Measurements from ENCODE around the gene VOPP1. TPM values are rescaled to one million over a fixed set of nuclear protein-coding genes. Genes with fewer than 3 reads are reported as not detected.

VOPP1 gene
- total and polyA plus RNA-seq, 11 donors, result 9.9 to 58.0 (median 22.9) TPM

DNA sequence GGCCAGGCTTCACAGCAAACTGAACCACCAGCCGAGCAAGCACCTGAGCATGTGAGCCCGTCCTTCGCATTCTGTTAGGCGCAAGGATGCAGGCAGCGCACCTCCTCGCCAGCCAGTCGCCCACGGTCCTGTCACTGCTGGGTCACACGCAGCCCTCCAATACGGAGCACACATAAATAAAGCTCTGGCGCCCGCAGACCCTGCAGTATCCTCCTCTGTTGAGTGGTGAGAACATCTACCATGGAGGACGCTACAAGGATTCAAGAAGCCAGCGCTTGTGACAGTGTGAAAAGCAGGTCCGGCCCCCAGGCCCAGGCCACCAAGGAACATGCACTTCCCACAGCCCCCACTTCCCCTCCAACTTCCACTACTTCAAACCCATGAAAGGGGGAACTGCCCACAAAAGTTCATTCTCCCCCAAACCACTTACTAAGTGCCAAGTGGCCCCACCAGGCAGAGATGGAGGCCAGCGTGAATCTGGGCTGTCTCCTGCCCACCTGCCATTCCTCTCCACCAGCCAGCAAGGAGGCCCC, 34.8 kb downstream of the VOPP1 start:
- TF ChIP-seq, protein P1, sequence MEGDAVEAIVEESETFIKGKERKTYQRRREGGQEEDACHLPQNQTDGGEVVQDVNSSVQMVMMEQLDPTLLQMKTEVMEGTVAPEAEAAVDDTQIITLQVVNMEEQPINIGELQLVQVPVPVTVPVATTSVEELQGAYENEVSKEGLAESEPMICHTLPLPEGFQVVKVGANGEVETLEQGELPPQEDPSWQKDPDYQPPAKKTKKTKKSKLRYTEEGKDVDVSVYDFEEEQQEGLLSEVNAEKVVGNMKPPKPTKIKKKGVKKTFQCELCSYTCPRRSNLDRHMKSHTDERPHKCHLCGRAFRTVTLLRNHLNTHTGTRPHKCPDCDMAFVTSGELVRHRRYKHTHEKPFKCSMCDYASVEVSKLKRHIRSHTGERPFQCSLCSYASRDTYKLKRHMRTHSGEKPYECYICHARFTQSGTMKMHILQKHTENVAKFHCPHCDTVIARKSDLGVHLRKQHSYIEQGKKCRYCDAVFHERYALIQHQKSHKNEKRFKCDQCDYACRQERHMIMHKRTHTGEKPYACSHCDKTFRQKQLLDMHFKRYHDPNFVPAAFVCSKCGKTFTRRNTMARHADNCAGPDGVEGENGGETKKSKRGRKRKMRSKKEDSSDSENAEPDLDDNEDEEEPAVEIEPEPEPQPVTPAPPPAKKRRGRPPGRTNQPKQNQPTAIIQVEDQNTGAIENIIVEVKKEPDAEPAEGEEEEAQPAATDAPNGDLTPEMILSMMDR (IDR thresholded peaks at IDR 0.05), result no peak
- TF ChIP-seq POLR2A (IDR thresholded peaks at IDR 0.05), result no peak
- no peaks in the 10 kb centered on the region for H3K36me3 ChIP-seq
- no peaks in the 10 kb centered on the region for H3K27me3 ChIP-seq
- peak overlapping the region in 1 of 12 donors; percentile 88 for H3K27ac ChIP-seq
- WGBS, 4 donors, result 95 to 97% (median 95%) methylated on average over 16 of the region's 16 CpGs
- intact Hi-C loops (cut with DNase I), result no loop called here
- no peaks in the 10 kb centered on the region for H3K9me3 ChIP-seq
- no peak overlapping the region for H3K4me3 ChIP-seq
- ATAC-seq (no peak), DNase-seq (no peak)
- H3K4me1 ChIP-seq, result peaks cover 0 to 69% (median 36%) of the 10 kb centered on the region in 12 donors

DNA sequence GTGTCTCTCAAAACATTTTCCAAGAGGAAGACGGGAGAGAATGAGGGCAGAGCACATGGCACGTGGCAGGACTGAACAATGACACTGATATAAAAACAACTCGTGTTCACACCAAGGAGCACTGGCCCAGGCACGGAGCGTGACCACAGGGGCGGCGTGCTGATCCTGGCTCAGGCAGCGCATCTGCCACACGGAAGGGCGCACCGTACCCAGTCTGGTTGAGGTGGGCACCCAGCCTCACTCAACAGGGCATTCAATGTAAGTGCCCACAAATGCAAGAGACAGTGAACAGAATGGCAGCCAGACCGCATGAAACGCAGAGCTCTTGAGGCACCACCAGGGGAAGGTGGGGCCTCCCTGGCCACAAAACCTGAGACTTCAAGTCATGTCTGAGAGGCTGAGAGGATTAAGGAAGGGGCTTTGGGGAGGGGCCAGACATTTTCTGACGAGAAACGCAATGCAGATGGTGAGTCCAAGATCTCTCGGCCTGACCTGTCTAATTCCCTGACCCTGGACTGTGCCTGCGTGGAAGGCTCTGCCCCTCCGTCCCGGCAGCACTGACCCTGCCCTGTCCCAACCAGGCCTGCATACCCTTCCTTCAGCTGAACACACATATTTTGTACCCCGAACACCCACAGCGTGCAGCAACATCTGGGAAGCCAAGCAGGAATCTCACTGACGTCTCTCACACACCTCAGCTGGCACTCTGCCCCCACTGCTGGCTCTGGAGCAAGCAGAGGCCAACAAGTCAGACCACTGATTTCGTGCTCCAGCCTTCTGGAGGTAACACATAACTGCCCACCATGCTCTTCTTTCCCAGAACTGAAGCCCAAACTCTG, 35.5 kb downstream of the VOPP1 start:
- H3K27me3 ChIP-seq, result no peaks in the 10 kb centered on the region
- intact Hi-C loops (cut with DNase I), result no loop called here
- peaks cover 0 to 74% (median 38%) of the 10 kb centered on the region in 12 donors for H3K4me1 ChIP-seq
- TF ChIP-seq POLR2A (IDR thresholded peaks at IDR 0.05), result no peak
- TF ChIP-seq, protein P1 (IDR thresholded peaks at IDR 0.05), result no peak
- DNase-seq, result no peak
- WGBS, 4 donors, result 85 to 93% (median 92%) methylated on average over 21 to 23 of the region's 23 CpGs
- H3K36me3 ChIP-seq, result no peaks in the 10 kb centered on the region
- peak overlapping the region in 1 of 12 donors; percentile 88 for H3K27ac ChIP-seq
- no peaks in the 10 kb centered on the region for H3K9me3 ChIP-seq
- no peak for ATAC-seq
- peak overlapping the region in 1 of 12 donors; percentile 5 for H3K4me3 ChIP-seq

DNA sequence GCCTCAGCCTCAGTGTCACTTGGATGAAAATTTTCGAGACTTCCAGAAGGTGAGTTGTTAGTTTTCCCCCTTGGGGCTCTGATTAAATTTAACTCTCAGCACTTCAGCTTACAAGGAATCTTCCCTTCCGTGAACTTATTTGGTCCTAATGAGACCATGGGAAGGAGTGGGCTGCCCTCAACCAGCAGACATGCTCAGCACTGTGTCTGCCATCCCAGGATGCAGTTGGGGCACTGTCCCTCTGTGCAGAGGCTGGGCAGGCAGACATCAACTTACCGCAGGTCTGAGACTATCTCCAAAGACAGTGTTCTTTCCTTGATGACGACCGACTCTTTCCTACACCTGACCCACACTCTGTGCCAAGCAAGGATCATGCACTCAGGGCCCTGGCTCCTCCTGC, 36.7 kb downstream of the VOPP1 start:
- peaks cover 0 to 79% (median 38%) of the 10 kb centered on the region in 12 donors for H3K4me1 ChIP-seq
- no peak for TF ChIP-seq POLR2A (IDR thresholded peaks at IDR 0.05)
- TF ChIP-seq, protein P1 (IDR thresholded peaks at IDR 0.05), result no peak
- intact Hi-C loops (cut with DNase I), result no loop called here
- peak overlapping the region in 1 of 12 donors; percentile 88 for H3K27ac ChIP-seq
- WGBS, 4 donors, result 74 to 90% (median 88%) methylated on average over 5 of the region's 5 CpGs
- ATAC-seq, result no peak
- no peaks in the 10 kb centered on the region for H3K27me3 ChIP-seq
- H3K9me3 ChIP-seq, result no peaks in the 10 kb centered on the region
- no peaks in the 10 kb centered on the region for H3K36me3 ChIP-seq
- DNase-seq, result no peak
- no peak overlapping the region for H3K4me3 ChIP-seq

DNA sequence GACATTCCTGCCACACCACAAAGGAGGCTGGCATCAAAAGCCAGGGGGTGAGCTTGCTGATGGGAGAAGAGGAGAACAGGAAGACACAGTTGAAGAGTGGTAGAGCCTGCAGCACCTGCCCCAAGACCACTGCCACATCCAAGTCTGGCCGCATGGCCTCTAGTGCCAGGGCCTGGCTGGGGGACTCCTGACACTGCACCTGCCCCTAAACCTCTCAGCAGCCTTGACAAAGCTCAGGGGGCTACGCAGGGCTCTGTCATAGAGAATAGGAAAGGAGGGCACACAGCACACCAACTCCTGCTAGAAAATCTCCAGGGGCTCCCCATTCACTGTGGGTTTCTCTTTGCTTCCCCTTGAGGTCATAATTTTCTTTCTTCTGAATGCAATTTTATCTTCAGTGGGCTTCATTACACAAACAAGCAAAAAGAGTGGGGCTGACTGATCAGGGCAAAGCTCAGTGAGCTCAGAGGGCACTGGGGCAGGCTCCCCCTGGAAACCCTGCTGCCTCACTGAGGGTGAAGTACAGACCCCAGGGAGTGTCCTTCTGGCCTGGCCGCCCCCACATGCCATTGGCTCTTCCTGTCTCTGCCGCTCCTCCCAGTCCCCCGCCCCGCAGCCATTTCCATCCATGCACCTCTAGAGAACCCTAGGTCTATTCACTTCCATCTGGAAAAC, 37.2 kb downstream of the VOPP1 start:
- DNase-seq (no peak), ATAC-seq (no peak)
- intact Hi-C loops (cut with DNase I), result no loop called here
- no peaks in the 10 kb centered on the region for H3K9me3 ChIP-seq
- TF ChIP-seq, protein P1 (IDR thresholded peaks at IDR 0.05), result no peak
- TF ChIP-seq POLR2A (IDR thresholded peaks at IDR 0.05), result no peak
- no peak overlapping the region for H3K4me3 ChIP-seq
- H3K27me3 ChIP-seq, result no peaks in the 10 kb centered on the region
- peaks cover 0 to 80% (median 38%) of the 10 kb centered on the region in 12 donors for H3K4me1 ChIP-seq
- H3K27ac ChIP-seq, result peak overlapping the region in 3 of 12 donors; percentile 2 to 88 (median 19)
- no peaks in the 10 kb centered on the region for H3K36me3 ChIP-seq
- 77 to 88% (median 83%) methylated on average over 6 of the region's 6 CpGs for WGBS, 4 donors
